ENCODE results near the gene LPP. TPM values are rescaled to one million over a fixed set of nuclear protein-coding genes. Genes with fewer than 3 reads are reported as not detected.

Gene LPP
- total RNA-seq, 1 experiment from 2014 or later, result 54.0 TPM

GRCh38 chr3:188196232-188196990 is 42.5 kb downstream of the LPP start:
- Histone ChIP-seq H3K4me2 (ENCODE audit: low read length) (peak overlapping the region; percentile 21), H3K9me2 (ENCODE audit: insufficient read depth) (no peaks in the 10 kb centered on the region), H4K20me1 (ENCODE audit: insufficient read depth) (no peaks in the 10 kb centered on the region), H2AFZ (ENCODE audit: low read depth, low read length, poor library complexity, severe bottlenecking) (no peak overlapping the region), H3K27me3 (ENCODE audit: insufficient read depth, low read length) (no peaks in the 10 kb centered on the region), H3K36me3 (ENCODE audit: control insufficient read depth in 1 of 2, insufficient read depth in 2 of 2, low read length in 2 of 2) (no peaks in the 10 kb centered on the region), H3K9me3 (ENCODE audit: control insufficient read depth in 1 of 2, insufficient read depth in 1 of 2, low read depth in 1 of 2, low read length in 2 of 2) (no peaks in the 10 kb centered on the region), H3K4me3 (replicated peaks in 1 of 2; ENCODE audit: low read depth in 1 of 2, low read length in 2 of 2) (no peak overlapping the region), H3K9ac (ENCODE audit: low read length) (no peak overlapping the region), H3K79me2 (ENCODE audit: insufficient read depth, low read length) (peaks cover 41% of the 10 kb centered on the region), H3K4me1 (ENCODE audit: control insufficient read depth in 1 of 2, insufficient read depth in 2 of 2, low read length in 2 of 2) (peaks cover 4 to 21% of the 10 kb centered on the region in 2 experiments; a peak in 3 of 4 replicates), H3K27ac (ENCODE audit: low read depth, low read length) (no peak overlapping the region)
- ATAC-seq, result no peak
- RAD21 ChIA-PET (ENCODE audit: low non-redundant PET in 1 of 2, low total read pairs in 2 of 2, uncharacterized antibody in 2 of 2, unreplicated experiment in 2 of 2), result no interaction called here
- CTCF ChIA-PET, result no interaction called here
- DNase-seq (ENCODE audit: low read depth, low spot score), result no peak
- intact Hi-C loops (cut with micrococcal nuclease), result no loop called here
- no TSS peak for BruUV-seq (replicated peaks)
- no peak for TF ChIP-seq CEBPB (IDR thresholded peaks at IDR 0.05; ENCODE audit: low read depth)
- no peak for TF ChIP-seq YY1 (IDR thresholded peaks at IDR 0.05; ENCODE audit: extremely low read depth, insufficient replicate concordance, low read depth, low read length)
- TF ChIP-seq EGR1 (IDR thresholded peaks at IDR 0.05; ENCODE audit: low read depth), result no peak
- TF ChIP-seq CBX3 (IDR thresholded peaks at IDR 0.05; ENCODE audit: low read depth), result no peak
- TF ChIP-seq CTCF (IDR thresholded peaks at IDR 0.05 in 2 of 3, conservative IDR thresholded peaks at IDR 0.05 in 1 of 3; ENCODE audit: borderline replicate concordance in 1 of 3, insufficient read depth in 1 of 3, low read depth in 2 of 3, low read length in 2 of 3), result no peak
- TF ChIP-seq ZNF274 (IDR thresholded peaks at IDR 0.05; ENCODE audit: low read depth, low read length), result no peak
- no peak for TF ChIP-seq ZBTB33 (IDR thresholded peaks at IDR 0.05; ENCODE audit: extremely low read depth, insufficient replicate concordance, low read length)
- no peak for TF ChIP-seq ELF1 (IDR thresholded peaks at IDR 0.05; ENCODE audit: borderline replicate concordance, low read depth)
- POLR2A ChIA-PET, result no interaction called here
